ENCODE measurements around the gene FDXACB1. TPM values are rescaled to one million over a fixed set of nuclear protein-coding genes. Genes with fewer than 3 reads are reported as not detected.

FDXACB1 gene
- total RNA-seq, 1 experiment from 2014 or later, result 1.0 TPM

DNA sequence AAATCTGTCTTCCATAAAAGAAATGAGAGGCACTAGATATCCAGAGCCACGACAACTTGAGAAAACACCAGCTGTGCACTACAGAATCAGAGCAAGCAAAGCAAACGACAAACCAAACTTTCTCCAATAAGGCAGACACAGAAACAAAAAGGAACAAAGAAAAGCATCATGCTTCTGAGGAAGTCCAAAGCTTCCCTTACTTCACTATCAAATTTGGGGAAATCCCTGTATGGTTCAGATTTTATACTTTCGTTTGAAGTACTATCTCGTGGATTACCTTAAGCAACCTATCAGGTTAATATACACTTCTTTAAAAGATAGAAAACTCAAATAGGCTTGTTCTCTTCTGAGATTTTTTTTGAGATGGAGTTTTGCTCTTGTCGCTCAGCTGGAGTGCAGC is 35.3 kb downstream of the FDXACB1 start:
- POLR2A ChIA-PET, result interaction anchor here (0.9 kb wide), 1 partner anchor 11 kb away, joined by 3 read pairs; no protein-coding TSS in a partner anchor
- intact Hi-C loops (cut with micrococcal nuclease), result no loop called here
- Mint-ChIP-seq H3K27ac (ENCODE audit: low read depth, unreplicated experiment) (no peak overlapping the region), H3K27me3 (ENCODE audit: insufficient read depth, unreplicated experiment) (no peaks in the 10 kb centered on the region), H3K36me3 (ENCODE audit: insufficient read depth, unreplicated experiment) (peaks cover 48% of the 10 kb centered on the region), H3K4me1 (ENCODE audit: insufficient read depth, unreplicated experiment) (no peaks in the 10 kb centered on the region), H3K4me3 (ENCODE audit: unreplicated experiment) (no peak overlapping the region), H3K9me3 (ENCODE audit: unreplicated experiment) (no peaks in the 10 kb centered on the region)
- no TSS peak for BruUV-seq (replicated peaks)
- TF ChIP-seq, protein P1, sequence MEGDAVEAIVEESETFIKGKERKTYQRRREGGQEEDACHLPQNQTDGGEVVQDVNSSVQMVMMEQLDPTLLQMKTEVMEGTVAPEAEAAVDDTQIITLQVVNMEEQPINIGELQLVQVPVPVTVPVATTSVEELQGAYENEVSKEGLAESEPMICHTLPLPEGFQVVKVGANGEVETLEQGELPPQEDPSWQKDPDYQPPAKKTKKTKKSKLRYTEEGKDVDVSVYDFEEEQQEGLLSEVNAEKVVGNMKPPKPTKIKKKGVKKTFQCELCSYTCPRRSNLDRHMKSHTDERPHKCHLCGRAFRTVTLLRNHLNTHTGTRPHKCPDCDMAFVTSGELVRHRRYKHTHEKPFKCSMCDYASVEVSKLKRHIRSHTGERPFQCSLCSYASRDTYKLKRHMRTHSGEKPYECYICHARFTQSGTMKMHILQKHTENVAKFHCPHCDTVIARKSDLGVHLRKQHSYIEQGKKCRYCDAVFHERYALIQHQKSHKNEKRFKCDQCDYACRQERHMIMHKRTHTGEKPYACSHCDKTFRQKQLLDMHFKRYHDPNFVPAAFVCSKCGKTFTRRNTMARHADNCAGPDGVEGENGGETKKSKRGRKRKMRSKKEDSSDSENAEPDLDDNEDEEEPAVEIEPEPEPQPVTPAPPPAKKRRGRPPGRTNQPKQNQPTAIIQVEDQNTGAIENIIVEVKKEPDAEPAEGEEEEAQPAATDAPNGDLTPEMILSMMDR (IDR thresholded peaks at IDR 0.05; ENCODE audit: unreplicated experiment), result no peak
- no peak for DNase-seq (ENCODE audit: unreplicated experiment)
- CTCF ChIA-PET, result interaction anchor here (0.6 to 3.7 kb wide), 7 partner anchors 22 to 1162 kb away, joined by 4 to 23 read pairs (median 5); no protein-coding TSS in a partner anchor

DNA sequence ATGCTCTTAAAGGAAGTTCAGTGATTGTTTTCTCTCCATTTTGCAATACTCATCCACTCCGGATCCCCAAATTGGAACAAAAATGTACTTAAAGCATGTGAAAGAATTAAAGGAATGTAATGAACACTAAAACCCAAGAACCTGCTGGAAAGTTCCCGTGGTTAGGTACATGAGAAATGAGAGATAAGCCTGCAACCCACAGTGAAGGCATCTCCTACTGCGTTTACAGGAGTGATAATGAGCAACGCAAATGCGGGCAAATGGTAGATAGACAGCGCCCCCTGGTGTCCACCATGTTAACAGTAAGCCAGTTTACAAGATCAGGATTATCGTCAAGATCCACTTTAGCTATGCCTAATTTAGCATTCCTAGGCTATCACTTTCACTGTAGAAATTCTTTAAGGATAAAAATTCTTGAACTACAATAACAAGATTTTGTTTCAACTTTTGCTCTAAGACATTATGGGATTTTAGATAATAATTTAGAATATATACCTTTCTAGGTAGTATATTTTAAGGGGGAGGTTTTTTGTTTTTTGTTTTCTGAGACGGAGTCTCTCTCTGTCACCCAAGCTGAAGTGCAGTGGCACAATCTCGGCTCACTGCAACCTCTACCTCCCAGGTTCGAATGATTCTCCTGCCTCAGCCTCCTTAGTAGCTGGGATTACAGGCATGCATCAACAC is 37.5 kb downstream of the FDXACB1 start:
- Mint-ChIP-seq H3K9me3 (ENCODE audit: unreplicated experiment) (no peaks in the 10 kb centered on the region), H3K27me3 (ENCODE audit: insufficient read depth, unreplicated experiment) (no peaks in the 10 kb centered on the region), H3K4me3 (ENCODE audit: unreplicated experiment) (no peak overlapping the region), H3K4me1 (ENCODE audit: insufficient read depth, unreplicated experiment) (no peaks in the 10 kb centered on the region), H3K36me3 (ENCODE audit: insufficient read depth, unreplicated experiment) (peaks cover 45% of the 10 kb centered on the region), H3K27ac (ENCODE audit: low read depth, unreplicated experiment) (no peak overlapping the region)
- intact Hi-C loops (cut with micrococcal nuclease), result loop anchor here (1.0 to 2.0 kb wide), 5 partner anchors 65 to 387 kb away; partner anchors contain the start of gene SIK2
- CTCF ChIA-PET, result interaction anchor here (0.5 to 3.7 kb wide), 34 partner anchors 8 to 1436 kb away, joined by 3 to 23 read pairs (median 4); no protein-coding TSS in a partner anchor
- TF ChIP-seq, protein P1 (IDR thresholded peaks at IDR 0.05; ENCODE audit: unreplicated experiment), result peak; percentile 79
- BruUV-seq (replicated peaks), result no TSS peak
- POLR2A ChIA-PET, result interaction anchor here (0.6 to 1.4 kb wide), 6 partner anchors 13 to 474 kb away, joined by 3 to 5 read pairs (median 4); partner anchors contain the start of gene SIK2
- peak; percentile 82 for DNase-seq (ENCODE audit: unreplicated experiment)

DNA sequence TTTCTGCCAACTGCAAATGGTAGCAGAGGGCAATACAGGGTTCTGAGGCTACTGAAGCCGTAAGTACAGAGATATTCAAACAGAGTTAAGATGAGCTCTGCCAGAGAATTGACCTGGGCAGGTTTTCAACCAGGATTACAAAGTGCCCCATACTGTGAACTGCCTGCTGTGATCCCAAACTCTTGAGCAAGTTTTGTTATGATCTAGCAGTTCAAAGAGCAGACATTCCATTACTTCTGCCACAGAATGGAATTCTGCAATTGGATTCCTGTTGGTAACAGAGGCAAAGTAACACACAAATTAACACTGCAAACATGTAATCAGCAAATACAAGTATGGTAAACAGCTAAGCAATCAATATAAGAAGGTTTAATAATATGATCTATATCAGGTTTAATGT is 38.8 kb downstream of the FDXACB1 start:
- H3K4me1 Mint-ChIP-seq (ENCODE audit: insufficient read depth, unreplicated experiment), result no peaks in the 10 kb centered on the region
- no peak overlapping the region for H3K27ac Mint-ChIP-seq (ENCODE audit: low read depth, unreplicated experiment)
- BruUV-seq (replicated peaks), result no TSS peak
- H3K27me3 Mint-ChIP-seq (ENCODE audit: insufficient read depth, unreplicated experiment), result no peaks in the 10 kb centered on the region
- no peak overlapping the region for H3K4me3 Mint-ChIP-seq (ENCODE audit: unreplicated experiment)
- DNase-seq (ENCODE audit: unreplicated experiment), result no peak
- TF ChIP-seq, protein P1 (IDR thresholded peaks at IDR 0.05; ENCODE audit: unreplicated experiment), result no peak
- intact Hi-C loops (cut with micrococcal nuclease), result loop anchor here (2.0 kb wide), 2 partner anchors 63 to 385 kb away; no protein-coding TSS in a partner anchor
- POLR2A ChIA-PET, result interaction anchor here (0.7 to 1.0 kb wide), 2 partner anchors 73 to 249 kb away, joined by 3 to 5 read pairs; no protein-coding TSS in a partner anchor
- CTCF ChIA-PET, result interaction anchor here (0.7 to 3.7 kb wide), 11 partner anchors 10 to 367 kb away, joined by 3 to 23 read pairs (median 4); no protein-coding TSS in a partner anchor
- H3K9me3 Mint-ChIP-seq (ENCODE audit: unreplicated experiment), result no peaks in the 10 kb centered on the region
- H3K36me3 Mint-ChIP-seq (ENCODE audit: insufficient read depth, unreplicated experiment), result peaks cover 51% of the 10 kb centered on the region

DNA sequence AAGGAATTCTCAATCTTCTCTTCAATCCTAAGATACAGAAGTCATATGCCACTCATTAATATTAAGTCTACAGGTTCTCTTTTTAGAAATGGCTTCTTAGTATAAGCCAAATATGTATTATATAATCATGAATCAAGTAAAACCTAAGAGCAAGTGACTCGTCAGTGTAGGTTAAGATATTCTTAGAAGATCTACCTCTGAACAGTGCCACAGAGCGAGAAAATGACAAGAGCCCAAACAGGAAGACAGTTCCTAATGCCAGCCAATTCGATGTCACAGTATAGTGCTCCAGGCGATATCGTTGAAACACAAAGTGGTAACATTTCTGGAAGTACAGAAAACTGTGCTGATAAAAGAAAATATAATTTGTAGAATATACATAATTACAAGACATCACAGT is 40.9 kb downstream of the FDXACB1 start:
- POLR2A ChIA-PET, result no interaction called here
- no peaks in the 10 kb centered on the region for H3K9me3 Mint-ChIP-seq (ENCODE audit: unreplicated experiment)

More for the DNA sequence above, 40.9 kb downstream of the FDXACB1 start:
- no TSS peak for BruUV-seq (replicated peaks)
- CTCF ChIA-PET, result interaction anchor here (1.1 kb wide), 1 partner anchor 10 kb away, joined by 3 read pairs; no protein-coding TSS in a partner anchor
- DNase-seq (ENCODE audit: unreplicated experiment), result no peak
- H3K27ac Mint-ChIP-seq (ENCODE audit: low read depth, unreplicated experiment), result no peak overlapping the region
- intact Hi-C loops (cut with micrococcal nuclease), result no loop called here
- no peak overlapping the region for H3K4me3 Mint-ChIP-seq (ENCODE audit: unreplicated experiment)
- H3K27me3 Mint-ChIP-seq (ENCODE audit: insufficient read depth, unreplicated experiment), result no peaks in the 10 kb centered on the region
- peaks cover 49% of the 10 kb centered on the region for H3K36me3 Mint-ChIP-seq (ENCODE audit: insufficient read depth, unreplicated experiment)
- TF ChIP-seq, protein P1 (IDR thresholded peaks at IDR 0.05; ENCODE audit: unreplicated experiment), result no peak
- H3K4me1 Mint-ChIP-seq (ENCODE audit: insufficient read depth, unreplicated experiment), result no peaks in the 10 kb centered on the region
